ENCODE measurements around the gene DLX6.

Gene DLX6

DNA sequence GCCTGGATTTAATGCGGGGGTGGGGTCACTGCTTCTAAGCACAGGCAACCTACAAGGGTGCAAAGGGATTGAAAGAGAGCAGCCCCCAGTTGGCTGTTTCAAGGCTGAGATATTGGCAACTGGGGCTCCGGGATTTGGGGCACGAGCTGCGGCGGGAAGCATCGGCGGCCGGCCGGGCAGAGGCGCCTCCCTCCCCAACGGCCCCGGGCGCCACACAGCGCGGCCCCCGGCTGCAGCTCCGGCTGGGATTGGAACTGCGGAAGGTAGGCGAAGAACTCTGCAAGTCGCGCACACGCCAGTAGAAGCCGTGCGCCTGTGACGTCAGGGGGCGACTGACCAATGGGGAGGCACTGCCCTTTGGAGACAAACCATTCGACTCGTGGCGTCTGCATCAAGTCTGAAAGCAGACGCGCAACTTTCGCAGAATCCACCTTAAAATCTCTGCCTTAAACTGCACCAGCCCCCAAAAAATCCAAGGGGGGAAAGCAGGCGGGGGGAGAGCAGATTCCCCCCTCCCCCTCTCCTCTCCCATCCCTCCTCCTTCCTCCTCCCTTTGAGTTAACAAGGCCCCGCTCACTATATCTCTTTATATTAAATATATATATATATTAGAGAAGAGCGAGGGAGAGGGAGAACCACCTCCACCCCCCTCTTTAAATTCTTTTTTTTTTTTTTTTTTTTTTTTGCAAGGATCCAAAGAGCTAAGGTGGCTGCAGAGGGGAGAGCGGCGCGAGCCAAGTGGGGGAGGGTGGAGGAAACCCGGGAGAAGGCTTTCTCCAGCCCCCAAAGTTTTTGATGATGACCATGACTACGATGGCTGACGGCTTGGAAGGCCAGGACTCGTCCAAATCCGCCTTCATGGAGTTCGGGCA is at the start of gene DLX6:
Gene DLX6 (plus strand): TSS at position 371 of the 872 bp plus-strand sequence. CDS start 425 bp downstream, at position 796.
- no peak for DNase-seq (ENCODE audit: low read depth)
- in situ Hi-C loops (cut with HindIII; ENCODE audit: low sequenced_read_pairs): no loop called here
- H3K4me3 ChIP-seq (ENCODE audit: low read depth, low read length): peak within 1 kb of the TSS; percentile 21
- TF ChIP-seq, protein P1, sequence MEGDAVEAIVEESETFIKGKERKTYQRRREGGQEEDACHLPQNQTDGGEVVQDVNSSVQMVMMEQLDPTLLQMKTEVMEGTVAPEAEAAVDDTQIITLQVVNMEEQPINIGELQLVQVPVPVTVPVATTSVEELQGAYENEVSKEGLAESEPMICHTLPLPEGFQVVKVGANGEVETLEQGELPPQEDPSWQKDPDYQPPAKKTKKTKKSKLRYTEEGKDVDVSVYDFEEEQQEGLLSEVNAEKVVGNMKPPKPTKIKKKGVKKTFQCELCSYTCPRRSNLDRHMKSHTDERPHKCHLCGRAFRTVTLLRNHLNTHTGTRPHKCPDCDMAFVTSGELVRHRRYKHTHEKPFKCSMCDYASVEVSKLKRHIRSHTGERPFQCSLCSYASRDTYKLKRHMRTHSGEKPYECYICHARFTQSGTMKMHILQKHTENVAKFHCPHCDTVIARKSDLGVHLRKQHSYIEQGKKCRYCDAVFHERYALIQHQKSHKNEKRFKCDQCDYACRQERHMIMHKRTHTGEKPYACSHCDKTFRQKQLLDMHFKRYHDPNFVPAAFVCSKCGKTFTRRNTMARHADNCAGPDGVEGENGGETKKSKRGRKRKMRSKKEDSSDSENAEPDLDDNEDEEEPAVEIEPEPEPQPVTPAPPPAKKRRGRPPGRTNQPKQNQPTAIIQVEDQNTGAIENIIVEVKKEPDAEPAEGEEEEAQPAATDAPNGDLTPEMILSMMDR (IDR thresholded peaks at IDR 0.05; ENCODE audit: low read depth, low read length, missing control alignments): no peak

GRCh38 chr7:96959135-96959534 is 46.2 kb upstream of the DLX6 start:
- H3K4me3 ChIP-seq (ENCODE audit: low read depth, low read length): no peak overlapping the region
- in situ Hi-C loops (cut with HindIII; ENCODE audit: low sequenced_read_pairs): no loop called here
- TF ChIP-seq, protein P1 (IDR thresholded peaks at IDR 0.05; ENCODE audit: low read depth, low read length, missing control alignments): no peak
- no peak for DNase-seq (ENCODE audit: low read depth)

DNA sequence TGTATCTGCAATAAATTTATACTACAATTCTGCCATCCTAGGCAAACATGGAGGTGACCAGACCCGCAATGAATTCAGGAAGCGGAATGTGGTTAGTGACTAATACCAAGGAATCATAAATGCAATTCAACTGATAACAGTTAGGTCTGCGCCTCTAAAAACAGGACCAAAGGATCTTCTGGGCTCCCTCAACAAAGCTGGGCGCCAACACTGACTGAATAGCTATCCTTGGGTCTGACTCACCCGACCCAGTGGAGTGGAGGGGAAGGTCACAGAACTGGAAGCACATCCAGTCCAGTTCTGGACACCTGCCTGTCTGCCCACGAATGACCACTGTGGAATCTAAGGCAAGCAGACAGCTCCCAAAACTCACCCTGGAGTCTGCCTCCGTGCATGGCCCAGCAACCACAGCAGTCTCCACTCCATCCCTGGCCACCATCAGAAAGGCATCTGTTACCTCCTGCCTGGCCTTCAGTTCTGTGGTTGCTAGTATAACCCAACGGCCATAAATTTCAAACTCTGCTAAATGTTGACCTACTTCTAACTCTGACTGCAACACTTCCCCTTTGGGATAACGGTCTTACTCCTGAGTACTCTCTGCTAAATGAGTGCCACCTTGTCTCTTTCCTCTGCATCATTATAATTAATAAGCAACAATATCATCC is 43.0 kb upstream of the DLX6 start:
- TF ChIP-seq, protein P1 (IDR thresholded peaks at IDR 0.05; ENCODE audit: low read depth, low read length, missing control alignments): no peak
- in situ Hi-C loops (cut with HindIII; ENCODE audit: low sequenced_read_pairs): loop anchor here (5.0 kb wide), 1 partner anchor 50 kb away; no protein-coding TSS in a partner anchor
- DNase-seq (ENCODE audit: low read depth): peak; percentile 29
- no peak overlapping the region for H3K4me3 ChIP-seq (ENCODE audit: low read depth, low read length)

DNA sequence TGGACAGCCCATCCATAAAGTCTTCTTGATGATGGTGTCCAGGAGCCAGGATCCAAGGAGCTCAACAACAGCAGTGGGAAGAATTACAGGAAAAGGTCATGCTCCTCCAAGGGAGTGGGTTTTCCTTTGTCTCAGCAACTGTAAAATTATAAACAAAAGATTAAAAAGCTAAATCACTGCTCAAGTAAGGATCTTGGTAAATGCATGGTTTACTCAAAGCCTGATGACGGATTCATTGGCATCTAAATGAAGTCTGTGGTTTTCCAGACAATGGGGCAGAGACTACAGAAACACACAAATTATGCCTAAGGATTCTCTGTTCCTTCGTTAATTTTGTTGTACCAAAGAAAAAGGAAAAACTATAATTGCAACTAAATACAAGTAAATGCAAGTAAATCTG is 36.4 kb upstream of the DLX6 start:
- TF ChIP-seq, protein P1 (IDR thresholded peaks at IDR 0.05; ENCODE audit: low read depth, low read length, missing control alignments): no peak
- no peak overlapping the region for H3K4me3 ChIP-seq (ENCODE audit: low read depth, low read length)
- in situ Hi-C loops (cut with HindIII; ENCODE audit: low sequenced_read_pairs): no loop called here
- DNase-seq (ENCODE audit: low read depth): no peak

DNA sequence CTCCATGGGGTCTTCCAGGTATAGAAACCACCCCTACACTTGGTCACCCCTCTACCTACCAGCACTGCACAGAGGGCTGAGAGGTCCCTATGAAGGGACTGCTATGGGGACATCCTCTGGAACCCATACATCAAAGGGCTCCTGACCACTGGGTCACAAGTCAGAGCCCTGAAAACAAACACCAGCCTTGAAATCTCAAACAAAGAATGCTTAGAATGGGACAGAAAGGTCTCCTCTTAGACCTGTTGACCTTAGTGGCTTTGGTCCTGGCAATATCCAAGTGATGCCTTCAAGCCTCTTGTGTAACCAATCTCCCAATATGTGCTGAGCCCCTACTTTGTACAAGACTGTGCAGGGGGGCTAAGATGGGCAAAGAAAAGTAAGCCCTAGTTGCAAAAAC is 34.6 kb upstream of the DLX6 start:
- in situ Hi-C loops (cut with HindIII; ENCODE audit: low sequenced_read_pairs): no loop called here
- H3K4me3 ChIP-seq (ENCODE audit: low read depth, low read length): no peak overlapping the region
- TF ChIP-seq, protein P1 (IDR thresholded peaks at IDR 0.05; ENCODE audit: low read depth, low read length, missing control alignments): no peak
- DNase-seq (ENCODE audit: low read depth): no peak

- in situ Hi-C loops (cut with HindIII; ENCODE audit: low sequenced_read_pairs): no loop called here
- H3K4me3 ChIP-seq (ENCODE audit: low read depth, low read length): no peak overlapping the region
- TF ChIP-seq, protein P1 (IDR thresholded peaks at IDR 0.05; ENCODE audit: low read depth, low read length, missing control alignments): no peak
- DNase-seq (ENCODE audit: low read depth): peak; percentile 49
These were observed 31.4 kb upstream of the DLX6 start for GRCh38 chr7:96973986-96974385.

Data from astrocyte of the cerebellum (primary cell).